ENCODE measurements around the gene CDK10. TPM values are rescaled to one million over a fixed set of nuclear protein-coding genes. Genes with fewer than 3 reads are reported as not detected.

CDK10 gene
- total RNA-seq, 3 donors from 2014 or later (not counting 1 experiment from before 2014, with no cell fraction given): 102 to 123 (median 114) TPM

GRCh38 chr16:89738538-89739317, 52.2 kb downstream of the CDK10 start:
- ATAC-seq: no peak
- peaks cover 70% of the 10 kb centered on the region for H3K36me3 ChIP-seq (ENCODE audit: control insufficient read depth, insufficient read depth, low read length)
- peaks cover 46% of the 10 kb centered on the region for H3K4me1 ChIP-seq (ENCODE audit: control insufficient read depth, insufficient read depth, low read length)
- H3K9me3 Mint-ChIP-seq: no peaks in the 10 kb centered on the region
- no peaks in the 10 kb centered on the region for H3K27me3 ChIP-seq (ENCODE audit: control insufficient read depth, insufficient read depth, low read length)
- no peak overlapping the region for H3K27ac ChIP-seq (ENCODE audit: low read length)
- peak overlapping the region; percentile 76 to 88 for H3K27ac Mint-ChIP-seq
- intact Hi-C loops (cut with micrococcal nuclease): no loop called here
- TF ChIP-seq, protein P1, sequence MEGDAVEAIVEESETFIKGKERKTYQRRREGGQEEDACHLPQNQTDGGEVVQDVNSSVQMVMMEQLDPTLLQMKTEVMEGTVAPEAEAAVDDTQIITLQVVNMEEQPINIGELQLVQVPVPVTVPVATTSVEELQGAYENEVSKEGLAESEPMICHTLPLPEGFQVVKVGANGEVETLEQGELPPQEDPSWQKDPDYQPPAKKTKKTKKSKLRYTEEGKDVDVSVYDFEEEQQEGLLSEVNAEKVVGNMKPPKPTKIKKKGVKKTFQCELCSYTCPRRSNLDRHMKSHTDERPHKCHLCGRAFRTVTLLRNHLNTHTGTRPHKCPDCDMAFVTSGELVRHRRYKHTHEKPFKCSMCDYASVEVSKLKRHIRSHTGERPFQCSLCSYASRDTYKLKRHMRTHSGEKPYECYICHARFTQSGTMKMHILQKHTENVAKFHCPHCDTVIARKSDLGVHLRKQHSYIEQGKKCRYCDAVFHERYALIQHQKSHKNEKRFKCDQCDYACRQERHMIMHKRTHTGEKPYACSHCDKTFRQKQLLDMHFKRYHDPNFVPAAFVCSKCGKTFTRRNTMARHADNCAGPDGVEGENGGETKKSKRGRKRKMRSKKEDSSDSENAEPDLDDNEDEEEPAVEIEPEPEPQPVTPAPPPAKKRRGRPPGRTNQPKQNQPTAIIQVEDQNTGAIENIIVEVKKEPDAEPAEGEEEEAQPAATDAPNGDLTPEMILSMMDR (IDR thresholded peaks at IDR 0.05): no peak
- no peaks in the 10 kb centered on the region for H3K9me3 ChIP-seq (ENCODE audit: control insufficient read depth, insufficient read depth, low read length)
- H3K4me1 Mint-ChIP-seq: peaks cover 27 to 38% of the 10 kb centered on the region in 2 donors
- no peaks in the 10 kb centered on the region for H3K36me3 Mint-ChIP-seq
- peak overlapping the region; percentile 6 for H3K4me3 Mint-ChIP-seq
- H3K4me3 ChIP-seq (ENCODE audit: low read length): no peak overlapping the region
- no peaks in the 10 kb centered on the region for H3K27me3 Mint-ChIP-seq (ENCODE audit: low read depth in 2 of 2)
- DNase-seq: no peak
- WGBS (ENCODE audit: insufficient coverage): 85% methylated on average over 20 of the region's 20 CpGs

- Histone ChIP-seq H3K27me3 (ENCODE audit: control insufficient read depth, insufficient read depth, low read length) (no peaks in the 10 kb centered on the region), H3K9me3 (ENCODE audit: control insufficient read depth, insufficient read depth, low read length) (no peaks in the 10 kb centered on the region), H3K4me1 (ENCODE audit: control insufficient read depth, insufficient read depth, low read length) (peaks cover 43% of the 10 kb centered on the region), H3K27ac (ENCODE audit: low read length) (no peak overlapping the region), H3K4me3 (ENCODE audit: low read length) (no peak overlapping the region), H3K36me3 (ENCODE audit: control insufficient read depth, insufficient read depth, low read length) (peaks cover 68% of the 10 kb centered on the region)
- Mint-ChIP-seq H3K27me3 (ENCODE audit: low read depth in 2 of 2) (no peaks in the 10 kb centered on the region), H3K4me3 (no peak overlapping the region), H3K27ac (peak overlapping the region; percentile 76 to 88), H3K9me3 (no peaks in the 10 kb centered on the region), H3K36me3 (no peaks in the 10 kb centered on the region), H3K4me1 (peaks cover 27 to 37% of the 10 kb centered on the region in 2 donors)
- DNase-seq: no peak
- intact Hi-C loops (cut with micrococcal nuclease): no loop called here
- ATAC-seq: no peak
- TF ChIP-seq, protein P1 (IDR thresholded peaks at IDR 0.05): no peak
- 91% methylated on average over 9 of the region's 9 CpGs for WGBS (ENCODE audit: insufficient coverage)
Observed at GRCh38 chr16:89739383-89739782, 52.9 kb downstream of the CDK10 start.

DNA sequence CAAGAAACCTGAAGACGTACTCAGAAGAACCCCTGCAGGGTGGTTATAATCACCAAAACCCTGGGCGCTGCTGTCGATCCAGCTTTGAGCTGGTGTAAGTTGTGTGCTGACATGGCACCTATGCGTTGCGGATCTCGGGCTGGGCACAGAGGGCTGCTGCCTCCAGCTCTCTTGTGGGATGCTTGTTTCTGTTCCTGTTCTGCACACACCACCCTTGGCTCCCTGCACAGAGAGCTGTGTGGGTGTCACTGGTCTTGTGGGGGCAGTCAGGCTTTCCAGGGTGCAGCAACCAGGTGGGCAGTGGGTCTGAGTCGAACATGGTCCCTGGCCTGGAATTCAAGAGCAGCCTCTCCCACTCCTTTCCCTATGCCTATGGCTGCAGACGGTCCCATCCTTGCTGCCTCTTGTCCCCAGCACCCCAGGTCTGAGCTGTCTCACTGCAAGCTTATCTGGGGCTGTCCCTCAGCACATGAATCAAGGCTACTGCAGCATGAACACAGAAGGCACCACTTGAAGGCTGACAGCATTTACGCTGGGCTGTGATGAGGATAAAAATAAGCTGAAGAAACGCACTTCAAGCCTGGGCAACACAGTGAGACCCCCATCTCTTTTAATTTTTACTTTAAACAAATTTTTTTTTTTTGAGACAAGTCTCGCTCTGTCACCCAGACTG, 55.0 kb downstream of the CDK10 start:
- Histone ChIP-seq H3K4me1 (ENCODE audit: control insufficient read depth, insufficient read depth, low read length) (peaks cover 35% of the 10 kb centered on the region), H3K4me3 (ENCODE audit: low read length) (no peak overlapping the region), H3K27ac (ENCODE audit: low read length) (no peak overlapping the region), H3K36me3 (ENCODE audit: control insufficient read depth, insufficient read depth, low read length) (peaks cover 61% of the 10 kb centered on the region), H3K27me3 (ENCODE audit: control insufficient read depth, insufficient read depth, low read length) (no peaks in the 10 kb centered on the region), H3K9me3 (ENCODE audit: control insufficient read depth, insufficient read depth, low read length) (no peaks in the 10 kb centered on the region)
- DNase-seq: no peak
- Mint-ChIP-seq H3K36me3 (no peaks in the 10 kb centered on the region), H3K4me1 (peaks cover 27 to 35% of the 10 kb centered on the region in 2 donors), H3K4me3 (no peak overlapping the region), H3K27ac (peak overlapping the region; percentile 44 to 65), H3K27me3 (ENCODE audit: low read depth in 2 of 2) (no peaks in the 10 kb centered on the region), H3K9me3 (no peaks in the 10 kb centered on the region)
- WGBS (ENCODE audit: insufficient coverage): 82% methylated on average over 11 of the region's 11 CpGs
- TF ChIP-seq, protein P1 (IDR thresholded peaks at IDR 0.05): no peak
- ATAC-seq: no peak
- intact Hi-C loops (cut with micrococcal nuclease): no loop called here

All from natural killer cell (primary cell).